Coronary artery (tissue), 2 donors: ENCODE results near the gene CCDC172.

Experiments
- DNase-seq: peaks from one replicate; pipeline ENCODE4 v3.0.0-alpha.2; 2017; ENCODE audit warnings: low spot score
- H3K27ac ChIP-seq, 2 donors: fragments of 200-600 bp; sonication (generic); one replicate each; pipeline ENCODE4 v1.5.1; 2016 to 2019
- H3K4me3 ChIP-seq: fragments of 200-600 bp; sonication (generic); 2 replicates; pipeline ENCODE4 v1.5.1; 2016; ENCODE audit warnings: mild to moderate bottlenecking, moderate library complexity
- TF ChIP-seq, protein P1 (sequence below): fragments of 200-600 bp; sonication (generic); IDR thresholded peaks from one replicate; pipeline ENCODE4 v1.5.1; 2019; ENCODE audit warnings: antibody characterized with exemption

The CCDC172 gene

DNA sequence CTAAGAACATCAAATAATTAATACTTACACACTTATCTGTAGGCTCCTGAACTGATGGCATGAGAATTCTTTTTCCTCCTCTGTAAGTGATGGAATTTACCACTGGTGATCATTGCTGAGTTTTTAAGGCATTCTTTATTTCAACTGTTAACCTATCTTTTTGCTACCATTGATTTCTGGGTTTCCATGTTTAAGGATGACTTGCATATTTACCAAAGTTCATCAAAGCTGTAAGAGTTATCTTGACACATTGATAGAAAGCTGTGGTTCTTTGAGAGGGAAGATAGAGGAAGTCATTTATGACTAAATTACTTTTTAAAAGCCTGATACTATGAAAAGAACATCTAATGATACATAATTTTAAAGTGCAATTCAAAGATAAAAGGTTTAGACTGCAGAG, 31.8 kb upstream of the CCDC172 start:
- DNase-seq: no peak
- Histone ChIP-seq H3K27ac (no peak overlapping the region), H3K4me3 (no peak overlapping the region)
- TF ChIP-seq, protein P1, sequence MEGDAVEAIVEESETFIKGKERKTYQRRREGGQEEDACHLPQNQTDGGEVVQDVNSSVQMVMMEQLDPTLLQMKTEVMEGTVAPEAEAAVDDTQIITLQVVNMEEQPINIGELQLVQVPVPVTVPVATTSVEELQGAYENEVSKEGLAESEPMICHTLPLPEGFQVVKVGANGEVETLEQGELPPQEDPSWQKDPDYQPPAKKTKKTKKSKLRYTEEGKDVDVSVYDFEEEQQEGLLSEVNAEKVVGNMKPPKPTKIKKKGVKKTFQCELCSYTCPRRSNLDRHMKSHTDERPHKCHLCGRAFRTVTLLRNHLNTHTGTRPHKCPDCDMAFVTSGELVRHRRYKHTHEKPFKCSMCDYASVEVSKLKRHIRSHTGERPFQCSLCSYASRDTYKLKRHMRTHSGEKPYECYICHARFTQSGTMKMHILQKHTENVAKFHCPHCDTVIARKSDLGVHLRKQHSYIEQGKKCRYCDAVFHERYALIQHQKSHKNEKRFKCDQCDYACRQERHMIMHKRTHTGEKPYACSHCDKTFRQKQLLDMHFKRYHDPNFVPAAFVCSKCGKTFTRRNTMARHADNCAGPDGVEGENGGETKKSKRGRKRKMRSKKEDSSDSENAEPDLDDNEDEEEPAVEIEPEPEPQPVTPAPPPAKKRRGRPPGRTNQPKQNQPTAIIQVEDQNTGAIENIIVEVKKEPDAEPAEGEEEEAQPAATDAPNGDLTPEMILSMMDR: no peak

DNA sequence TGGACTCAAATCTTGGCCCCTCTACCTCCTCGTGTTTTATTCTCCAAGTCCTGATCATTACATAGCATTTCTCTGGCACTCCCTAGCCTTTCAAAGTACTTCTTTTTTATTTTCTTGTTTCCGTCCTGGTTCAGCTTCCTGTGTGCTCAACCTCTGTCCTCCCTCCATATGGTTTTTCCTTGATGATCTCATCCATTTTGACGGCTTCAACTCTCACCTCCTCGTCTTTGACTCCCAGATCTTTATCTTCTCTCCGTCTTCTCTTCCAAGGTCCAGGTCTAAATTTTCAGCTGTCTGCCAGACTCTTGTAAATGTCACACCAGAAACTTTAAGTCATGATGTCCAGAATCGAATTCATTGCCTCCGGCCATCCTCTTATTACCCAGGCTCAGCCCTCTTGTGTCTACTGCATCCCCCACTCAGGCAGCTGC, 27.9 kb upstream of the CCDC172 start:
- TF ChIP-seq, protein P1: no peak
- DNase-seq: no peak

DNA sequence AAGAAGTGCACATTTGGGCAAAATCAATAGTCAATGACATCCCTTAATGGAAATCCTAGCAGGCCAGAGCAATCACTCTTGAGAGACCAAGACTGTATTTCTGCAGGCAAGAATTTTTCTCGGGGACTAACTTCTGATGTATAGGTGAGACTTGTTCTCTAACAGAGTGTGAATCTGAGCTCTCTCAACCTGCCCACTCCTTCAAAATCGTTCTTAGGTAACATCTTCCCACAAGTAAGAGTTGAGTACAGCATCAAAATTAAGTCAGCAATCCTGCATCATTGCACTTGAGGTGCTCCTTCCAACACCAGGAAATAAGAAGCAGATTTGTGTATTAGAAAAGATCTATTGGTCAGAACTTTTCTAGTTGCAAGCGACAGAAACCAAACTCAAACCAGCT, 25.7 kb upstream of the CCDC172 start:
- H3K4me3 ChIP-seq: no peak overlapping the region
- DNase-seq: no peak
- no peak overlapping the region for H3K27ac ChIP-seq
- TF ChIP-seq, protein P1: no peak

More for the DNA sequence above, 27.9 kb upstream of the CCDC172 start:
- Histone ChIP-seq H3K27ac (no peak overlapping the region), H3K4me3 (no peak overlapping the region)

- Histone ChIP-seq H3K27ac (no peak overlapping the region), H3K4me3 (no peak overlapping the region)
- TF ChIP-seq, protein P1: no peak
- no peak for DNase-seq
Observed at GRCh38 chr10:116300542-116300941, 23.7 kb upstream of the CCDC172 start.

DNA sequence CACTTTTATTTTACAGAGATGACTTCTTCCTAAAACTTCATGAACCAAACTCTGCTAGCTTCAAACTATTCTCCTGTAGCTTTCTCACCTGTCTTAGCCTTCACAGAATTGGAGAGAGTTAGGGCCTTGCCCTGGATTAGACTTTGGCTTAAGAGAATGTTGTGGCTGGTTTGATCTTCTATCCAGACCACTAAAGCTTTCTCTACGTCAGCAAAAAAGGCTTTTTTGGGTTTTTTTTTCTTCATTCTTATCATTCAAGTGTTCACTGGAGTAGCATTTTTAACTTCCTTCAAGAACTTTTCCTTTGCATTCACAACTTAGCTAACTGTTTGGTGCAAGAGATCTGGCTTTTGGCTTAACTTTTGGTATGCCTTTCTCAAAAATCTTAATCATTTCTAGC, 19.3 kb upstream of the CCDC172 start:
- TF ChIP-seq, protein P1: no peak
- Histone ChIP-seq H3K27ac (no peak overlapping the region), H3K4me3 (no peak overlapping the region)
- DNase-seq: no peak

- Histone ChIP-seq H3K4me3 (no peak overlapping the region), H3K27ac (no peak overlapping the region)
- no peak for DNase-seq
- TF ChIP-seq, protein P1: no peak
Observed at GRCh38 chr10:116306847-116307246, 17.4 kb upstream of the CCDC172 start.

DNA sequence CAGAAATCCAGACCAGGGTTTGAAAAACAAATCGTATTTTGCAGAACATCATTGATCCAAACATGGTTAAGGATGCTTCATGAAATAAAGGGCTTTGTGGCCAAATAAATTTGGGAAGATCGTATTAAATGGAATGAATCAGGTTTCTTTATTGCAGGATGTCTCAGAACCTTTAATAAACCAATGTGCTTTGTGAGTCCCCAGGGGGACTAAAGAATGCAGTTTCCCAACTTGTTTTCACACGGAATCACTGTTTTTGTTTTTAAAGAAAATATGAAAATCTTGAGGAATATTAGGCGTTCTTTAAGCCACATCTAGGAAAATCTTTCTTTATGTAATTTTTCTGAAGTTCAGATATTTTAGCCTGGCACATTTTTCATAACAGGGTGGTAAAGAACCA, 16.8 kb upstream of the CCDC172 start:
- DNase-seq: no peak
- H3K27ac ChIP-seq: no peak overlapping the region
- TF ChIP-seq, protein P1: no peak
- no peak overlapping the region for H3K4me3 ChIP-seq
